Fibroblast of villous mesenchyme (primary cell): ENCODE data around the gene DVL2. TPM values are rescaled to one million over a fixed set of nuclear protein-coding genes. Genes with fewer than 3 reads are reported as not detected.

Experiments used
- DNase-seq: peaks from one replicate; pipeline ENCODE4 v3.0.0-alpha.2; 2010; ENCODE audit warnings: low read depth
- H3K4me3 ChIP-seq: 2 replicates; pipeline ENCODE4 v1.5.1; 2011; ENCODE audit warnings: low read depth, mild to moderate bottlenecking, low read length
- total RNA-seq: library from RNA; depleted of rRNA; stranded (reverse); fragments of >200 nt; gene quantifications from 2 replicates; pipeline ENCODE4 v1.2.3, GENCODE V29; 2012
- TF ChIP-seq, protein P1 (sequence below): IDR thresholded peaks from 2 replicates; pipeline ENCODE4 v1.5.1; 2012; ENCODE audit warnings: low read depth, mild to moderate bottlenecking, low read length; ENCODE audit not compliant: insufficient read depth

DVL2 gene
- total RNA-seq, 1 donor = 105 TPM

DNA sequence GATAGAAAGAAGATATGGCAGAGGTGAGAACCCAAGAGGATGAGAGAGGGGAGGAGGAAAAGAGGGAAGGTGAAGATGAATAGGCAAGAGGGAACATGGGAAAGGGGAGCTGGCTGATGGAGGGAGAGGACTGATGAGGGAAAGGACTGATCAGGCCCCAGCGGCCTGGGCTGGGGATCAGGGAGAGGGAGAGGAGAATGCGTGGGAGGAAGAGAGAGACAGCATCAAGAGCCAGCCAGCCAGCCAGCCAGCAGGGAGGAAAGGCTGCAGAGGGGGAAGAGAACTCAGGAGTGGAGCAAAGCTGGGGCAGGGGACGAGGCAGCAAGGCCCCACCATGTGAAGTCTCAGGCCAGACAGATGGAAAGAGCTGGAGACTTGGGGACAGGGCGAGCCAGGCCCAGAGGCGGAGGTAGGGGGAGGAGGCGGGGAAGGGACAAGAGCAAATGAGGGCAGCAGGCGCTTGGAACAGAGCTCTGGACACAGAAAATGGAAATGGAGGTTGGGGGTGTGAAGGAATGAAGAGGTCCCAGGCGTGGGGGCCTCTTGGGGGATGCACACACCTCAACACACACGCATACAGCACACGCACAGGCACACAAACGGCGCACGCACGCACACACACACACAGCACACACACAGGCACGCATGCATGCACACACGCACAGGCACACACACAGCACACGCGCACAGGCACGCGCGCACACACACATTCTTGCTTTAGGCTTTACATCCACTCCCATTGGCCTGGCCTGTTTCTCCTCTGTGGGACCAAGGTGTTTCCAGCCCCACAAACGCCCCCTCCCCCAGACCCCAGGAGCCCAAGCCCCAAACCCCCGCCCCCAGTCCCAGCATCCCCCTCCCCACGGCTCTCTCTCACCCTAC is 27.0 kb downstream of the DVL2 start:
- H3K4me3 ChIP-seq = no peak overlapping the region
- TF ChIP-seq, protein P1, sequence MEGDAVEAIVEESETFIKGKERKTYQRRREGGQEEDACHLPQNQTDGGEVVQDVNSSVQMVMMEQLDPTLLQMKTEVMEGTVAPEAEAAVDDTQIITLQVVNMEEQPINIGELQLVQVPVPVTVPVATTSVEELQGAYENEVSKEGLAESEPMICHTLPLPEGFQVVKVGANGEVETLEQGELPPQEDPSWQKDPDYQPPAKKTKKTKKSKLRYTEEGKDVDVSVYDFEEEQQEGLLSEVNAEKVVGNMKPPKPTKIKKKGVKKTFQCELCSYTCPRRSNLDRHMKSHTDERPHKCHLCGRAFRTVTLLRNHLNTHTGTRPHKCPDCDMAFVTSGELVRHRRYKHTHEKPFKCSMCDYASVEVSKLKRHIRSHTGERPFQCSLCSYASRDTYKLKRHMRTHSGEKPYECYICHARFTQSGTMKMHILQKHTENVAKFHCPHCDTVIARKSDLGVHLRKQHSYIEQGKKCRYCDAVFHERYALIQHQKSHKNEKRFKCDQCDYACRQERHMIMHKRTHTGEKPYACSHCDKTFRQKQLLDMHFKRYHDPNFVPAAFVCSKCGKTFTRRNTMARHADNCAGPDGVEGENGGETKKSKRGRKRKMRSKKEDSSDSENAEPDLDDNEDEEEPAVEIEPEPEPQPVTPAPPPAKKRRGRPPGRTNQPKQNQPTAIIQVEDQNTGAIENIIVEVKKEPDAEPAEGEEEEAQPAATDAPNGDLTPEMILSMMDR = no peak
- peak; percentile 46 for DNase-seq

DNA sequence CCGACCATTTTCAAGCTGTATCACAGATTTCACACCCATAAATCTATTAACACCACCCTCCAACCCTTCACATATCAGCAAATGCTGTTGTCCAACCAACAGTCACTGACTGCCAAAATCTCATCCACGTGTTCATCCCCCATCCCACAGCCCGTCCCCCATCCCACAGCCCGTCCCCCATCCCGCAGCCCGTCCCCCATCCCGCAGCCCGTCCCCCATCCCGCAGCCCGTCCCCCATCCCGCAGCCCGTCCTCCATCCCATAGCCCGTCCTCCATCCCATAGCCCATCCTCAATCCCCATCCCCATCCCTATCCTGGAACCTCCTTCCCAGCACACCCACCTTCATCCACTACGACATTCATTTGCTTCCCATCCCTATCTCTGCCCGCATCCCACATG is 28.8 kb downstream of the DVL2 start:
- H3K4me3 ChIP-seq = peak overlapping the region; percentile 62
- TF ChIP-seq, protein P1 = no peak
- DNase-seq = no peak

DNA sequence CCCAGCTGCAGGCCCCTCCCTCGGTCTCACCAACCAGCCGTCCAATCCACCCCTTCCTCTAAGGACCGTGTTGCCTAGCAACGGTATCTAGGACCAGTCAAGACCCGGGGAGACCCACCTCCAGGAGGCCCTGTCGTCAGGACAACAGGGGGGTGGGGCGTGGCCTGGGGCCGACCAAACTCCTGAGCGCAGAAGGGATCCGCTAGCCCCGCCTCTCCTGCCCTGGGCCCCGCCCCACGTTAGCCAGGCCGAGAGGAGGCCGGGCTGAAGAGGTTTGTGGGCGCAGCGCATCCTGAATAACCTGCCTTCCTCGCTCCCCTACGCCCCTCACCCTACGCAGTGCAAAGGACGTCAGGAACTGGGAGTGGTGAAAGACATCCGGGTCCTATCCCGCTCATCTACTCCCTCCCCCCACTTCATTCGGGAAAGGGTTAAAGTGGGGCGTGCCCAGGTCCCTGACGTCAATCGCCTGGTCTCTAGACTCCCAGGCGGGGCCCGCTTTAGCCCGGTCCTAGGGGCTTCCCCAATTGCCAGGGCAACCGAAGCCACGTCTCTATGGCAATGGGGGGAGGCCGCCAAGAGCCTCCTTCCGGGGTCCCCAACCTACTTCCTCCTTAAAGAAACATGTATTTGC is 29.4 kb downstream of the DVL2 start:
- TF ChIP-seq, protein P1 = no peak
- peak; percentile 90 for DNase-seq
- peak overlapping the region; percentile 62 for H3K4me3 ChIP-seq

DNA sequence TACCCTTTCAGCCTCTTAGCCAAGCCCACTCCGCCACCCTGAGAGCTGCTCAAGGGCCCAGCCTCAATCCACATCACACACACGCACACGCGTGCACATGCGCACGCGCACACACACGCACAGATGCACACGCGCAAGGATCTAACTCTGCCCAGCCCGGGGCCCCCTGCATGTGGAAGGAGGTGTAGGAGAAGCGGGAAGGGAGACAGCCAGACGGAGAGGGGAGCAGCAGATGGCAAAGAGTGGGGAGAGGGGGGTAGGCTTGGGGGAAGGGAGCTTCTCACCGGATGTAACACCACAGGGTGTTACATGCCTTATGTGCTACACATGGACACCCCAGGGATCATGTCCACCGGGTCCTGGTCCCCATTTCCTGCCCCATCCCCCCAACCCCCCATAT is 30.0 kb downstream of the DVL2 start:
- H3K4me3 ChIP-seq = peak overlapping the region; percentile 62
- TF ChIP-seq, protein P1 = no peak
- no peak for DNase-seq

DNA sequence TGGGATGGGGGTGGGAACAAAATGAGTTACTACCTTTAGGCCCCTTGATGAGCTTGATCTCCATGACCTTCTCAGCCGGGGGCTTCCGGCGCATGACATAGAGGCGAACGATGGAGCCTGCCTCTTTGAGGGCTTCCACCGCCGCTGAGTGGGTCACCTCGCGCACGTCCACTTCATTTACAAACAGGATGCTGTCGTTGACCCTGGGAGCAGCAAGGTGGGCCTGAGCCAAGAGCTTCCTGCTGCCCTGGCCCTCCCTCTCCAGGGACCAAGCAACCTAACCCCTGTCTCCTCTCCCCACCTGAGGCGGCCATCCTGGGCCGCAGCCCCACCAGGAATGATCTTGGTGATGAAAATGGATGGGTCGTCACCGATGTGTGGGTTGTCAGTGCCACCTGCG is 30.9 kb downstream of the DVL2 start:
- DNase-seq = no peak
- H3K4me3 ChIP-seq = no peak overlapping the region
- TF ChIP-seq, protein P1 = no peak

DNA sequence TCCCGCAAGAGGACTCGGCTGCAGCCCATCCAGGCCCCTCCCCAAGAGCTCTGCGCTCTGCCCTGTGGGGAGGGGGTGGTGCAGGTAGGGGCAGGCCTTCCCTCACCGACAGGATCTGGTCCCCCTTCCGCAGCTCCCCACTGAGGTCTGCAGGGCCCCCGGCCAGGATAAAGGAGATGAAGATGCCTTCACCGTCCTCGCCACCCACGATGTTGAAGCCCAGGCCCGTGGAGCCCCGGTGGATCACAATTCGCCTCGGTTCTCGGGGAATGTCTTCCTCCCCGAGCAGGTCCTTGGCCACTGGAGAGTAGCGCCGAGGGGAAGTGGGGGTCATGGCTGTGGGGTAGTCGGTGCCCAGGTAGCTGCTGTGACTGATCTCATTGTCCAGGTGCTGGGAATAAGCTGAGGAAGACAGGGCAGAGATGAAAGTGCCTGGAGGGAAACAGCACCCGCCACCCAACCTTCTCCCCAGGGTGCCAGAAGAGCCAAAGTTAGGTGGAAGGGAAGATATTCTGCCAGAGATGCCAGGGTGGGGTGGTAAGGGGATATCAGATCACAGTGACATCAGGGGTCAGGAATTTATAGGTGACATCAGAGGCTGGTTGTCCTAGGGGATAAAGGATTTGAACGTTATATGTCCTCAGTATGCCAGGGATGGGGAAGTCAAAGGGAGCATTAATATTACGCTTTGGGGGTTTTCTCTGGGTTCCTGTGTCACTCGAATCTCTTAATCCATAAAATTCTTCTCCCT is 37.5 kb downstream of the DVL2 start:
- TF ChIP-seq, protein P1 = no peak

More for the DNA sequence above, 37.5 kb downstream of the DVL2 start:
- DNase-seq = no peak
- no peak overlapping the region for H3K4me3 ChIP-seq
